SK-N-SH (cell line): Measurements from ENCODE around the gene UNCX. TPM values are rescaled to one million over a fixed set of nuclear protein-coding genes. Genes with fewer than 3 reads are reported as not detected.

ENCODE experiments used
- CTCF ChIA-PET: fragments of 300-600, 350-600 bp; formaldehyde crosslinking; extraction: SDS; loops from one replicate; lab custom pipeline; 2021; lab: Yijun Ruan, JAX
- POLR2A ChIA-PET: fragments of 350-600 bp; sonication (Branson Sonifier 250); formaldehyde crosslinking; extraction: SDS; loops from one replicate; lab custom pipeline; 2020; ENCODE audit warnings: antibody characterized with exemption, inconsistent platforms; lab: Yijun Ruan, JAX
- DNase-seq: peaks from one replicate; pipeline ENCODE4 v3.0.0; 2012
- H2AFZ ChIP-seq: fragments of 200-600 bp; sonication (generic); 2 replicates; pipeline ENCODE4 v1.8.1; 2016; ENCODE audit warnings: antibody characterized with exemption, mild to moderate bottlenecking, low read depth
- H3F3A ChIP-seq: fragments of 200-600 bp; sonication (generic); replicated peaks from 2 replicates; pipeline ENCODE3; 2016; ENCODE audit warnings: antibody characterized with exemption, mild to moderate bottlenecking; ENCODE audit not compliant: insufficient read depth
- H3K27ac ChIP-seq, 2 experiments: fragments of 200-500 bp in 1 of 2; fragments of 200-600 bp in 1 of 2; sonication (Bioruptor generic) in 1 of 2; sonication (generic), shearing (Covaris generic) in 1 of 2; 2 replicates each; pipeline versions ENCODE4 v1.5.1 to v1.6.1; 2014 to 2016; ENCODE audit warnings: low read depth in 2 of 2, inconsistent platforms in 1 of 2, low read length in 1 of 2, mild to moderate bottlenecking in 1 of 2, mixed read lengths in 1 of 2
- H3K27me3 ChIP-seq: fragments of 200-600 bp; sonication (generic), shearing (Covaris generic); 2 replicates; pipeline ENCODE4 v1.6.1; 2016; ENCODE audit warnings: mixed run types; ENCODE audit not compliant: insufficient read depth
- H3K36me3 ChIP-seq, 2 experiments: fragments of 200-500 bp in 1 of 2; fragments of 200-600 bp in 1 of 2; sonication (Bioruptor generic) in 1 of 2; sonication (generic) in 1 of 2; replicated peaks in 1 of 2; 2 replicates each; pipeline versions ENCODE3 to v1.5.1; 2014 to 2016; ENCODE audit warnings: low read length in 1 of 2, mild to moderate bottlenecking in 1 of 2; ENCODE audit not compliant: insufficient read depth in 2 of 2, control insufficient read depth in 1 of 2
- H3K4me1 ChIP-seq, 2 experiments: fragments of 200-500 bp in 1 of 2; fragments of 200-600 bp in 1 of 2; sonication (Bioruptor generic) in 1 of 2; sonication (generic), shearing (Covaris generic) in 1 of 2; 2 replicates each; pipeline versions ENCODE4 v1.5.1 to v1.6.1; 2014 to 2016; ENCODE audit warnings: low read depth in 1 of 2, low read length in 1 of 2, mixed run types in 1 of 2; ENCODE audit not compliant: insufficient read depth in 2 of 2, control insufficient read depth in 1 of 2
- H3K4me2 ChIP-seq: fragments of 200-600 bp; sonication (generic), shearing (Covaris generic); 2 replicates; pipeline ENCODE4 v1.6.1; 2017; ENCODE audit warnings: mixed run types
- H3K4me3 ChIP-seq, 2 experiments: fragments of 200-500 bp in 1 of 2; fragments of 200-600 bp in 1 of 2; sonication (Bioruptor generic) in 1 of 2; sonication (generic), shearing (Covaris generic) in 1 of 2; 2 replicates each; pipeline versions ENCODE4 v1.5.1 to v1.8.1; 2014 to 2016; ENCODE audit warnings: low read depth in 2 of 2, inconsistent platforms in 1 of 2, low read length in 1 of 2, mild to moderate bottlenecking in 1 of 2, mixed read lengths in 1 of 2, moderate library complexity in 1 of 2
- H3K79me2 ChIP-seq: fragments of 200-600 bp; sonication (generic); 2 replicates; pipeline ENCODE4 v1.8.1; 2017; ENCODE audit warnings: mild to moderate bottlenecking; ENCODE audit not compliant: insufficient read depth
- H3K9ac ChIP-seq: fragments of 200-600 bp; sonication (generic); 2 replicates; pipeline ENCODE4 v1.6.1; 2017; ENCODE audit warnings: mixed run types
- H3K9me2 ChIP-seq: fragments of 200-600 bp; sonication (generic); 2 replicates; pipeline ENCODE4 v1.6.1; 2017; ENCODE audit warnings: mixed run types
- H3K9me3 ChIP-seq: fragments of 200-600 bp; sonication (generic); 2 replicates; pipeline ENCODE4 v1.6.1; 2017; ENCODE audit warnings: mixed run types, mild to moderate bottlenecking, moderate library complexity
- H4K20me1 ChIP-seq: fragments of 200-600 bp; sonication (generic); 2 replicates; pipeline ENCODE4 v1.6.1; 2017; ENCODE audit warnings: mild to moderate bottlenecking, mixed run types; ENCODE audit not compliant: insufficient read depth
- CHD2 ChIP-seq: fragments of 150-350 bp; IDR thresholded peaks from 2 replicates; pipeline ENCODE4 v1.6.1; 2018; ENCODE audit warnings: low read length; ENCODE audit not compliant: partially characterized antibody
- ELF1 ChIP-seq: IDR thresholded peaks from 2 replicates; pipeline ENCODE4 v1.4.0; 2012
- EP300 ChIP-seq, 2 experiments: IDR thresholded peaks; 2 replicates each; pipeline versions ENCODE4 v1.4.0 to v1.6.1; 2012; ENCODE audit warnings: borderline replicate concordance in 1 of 2, low read depth in 1 of 2, low read length in 1 of 2
- FOSL2 ChIP-seq: IDR thresholded peaks from 2 replicates; pipeline ENCODE4 v1.4.0; 2012; ENCODE audit warnings: low read depth, mild to moderate bottlenecking, moderate library complexity, borderline replicate concordance
- FOXJ3 ChIP-seq: sonication (generic); formaldehyde crosslinking; IDR thresholded peaks from 2 replicates; pipeline ENCODE4 v1.5.1; 2020; ENCODE audit warnings: mild to moderate bottlenecking, missing genetic modification reagents
- FOXM1 ChIP-seq: IDR thresholded peaks from 2 replicates; pipeline ENCODE4 v1.4.0; 2012; ENCODE audit warnings: low read depth, mild to moderate bottlenecking
- JUND ChIP-seq: IDR thresholded peaks from 2 replicates; pipeline ENCODE4 v1.4.0; 2012
- MXI1 ChIP-seq: IDR thresholded peaks from 2 replicates; pipeline ENCODE4 v1.6.1; 2012; ENCODE audit warnings: mild to moderate bottlenecking, low read depth, low read length, improper control_type of control experiment
- NRF1 ChIP-seq: IDR thresholded peaks from 2 replicates; pipeline ENCODE4 v1.6.1; 2012; ENCODE audit warnings: low read depth, mild to moderate bottlenecking, low read length
- RAD21 ChIP-seq: IDR thresholded peaks from 2 replicates; pipeline ENCODE4 v1.6.1; 2012; ENCODE audit warnings: mild to moderate bottlenecking, low read length
- RFX5 ChIP-seq: IDR thresholded peaks from 2 replicates; pipeline ENCODE4 v1.6.1; 2012; ENCODE audit warnings: mild to moderate bottlenecking, improper control_type of control experiment, low read length
- SMC3 ChIP-seq: IDR thresholded peaks from 2 replicates; pipeline ENCODE4 v1.6.1; 2012; ENCODE audit warnings: low read depth, low read length, improper control_type of control experiment
- TAF1 ChIP-seq: IDR thresholded peaks from 2 replicates; pipeline ENCODE4 v1.6.1; 2012; ENCODE audit warnings: low read depth, mild to moderate bottlenecking, low read length, moderate library complexity, borderline replicate concordance
- TCF12 ChIP-seq: IDR thresholded peaks from 2 replicates; pipeline ENCODE4 v1.4.0; 2012
- YY1 ChIP-seq: IDR thresholded peaks from 2 replicates; pipeline ENCODE4 v1.4.0; 2012; ENCODE audit warnings: low read depth, mild to moderate bottlenecking
- WGBS: methylation state at CpG from one replicate; pipeline ENCODE4 v1.1.6; 2017; ENCODE audit warnings: low lambda C conversion rate; 5-methylcytosine and 5-hydroxymethylcytosine counted together
- polyA plus RNA-seq, 3 experiments: library from polyadenylated mRNA; depleted of rRNA; stranded (reverse); fragments of >200 nt; gene quantifications; 2 replicates each; pipeline ENCODE4 v1.2.3, GENCODE V29; 2012
- TF ChIP-seq, protein P1 (sequence below): IDR thresholded peaks from 2 replicates; pipeline ENCODE4; 2012
- TF ChIP-seq, protein P2 (sequence below): fragments of 150-350 bp; IDR thresholded peaks from 2 replicates; pipeline ENCODE4 v1.6.1; 2016; ENCODE audit warnings: mild to moderate bottlenecking, low read depth, low read length
- TF ChIP-seq, protein P3 (sequence below): IDR thresholded peaks from 2 replicates; pipeline ENCODE4 v1.4.0; 2012; ENCODE audit warnings: low read depth, borderline replicate concordance
- TF ChIP-seq, protein P4 (sequence below): IDR thresholded peaks from 2 replicates; pipeline ENCODE4 v1.6.1; 2012; ENCODE audit warnings: mild to moderate bottlenecking, low read depth, low read length, moderate library complexity

Gene UNCX
- polyA plus RNA-seq, 1 of the 3 experiments (the other 2 are of a cell fraction), result not detected

DNA sequence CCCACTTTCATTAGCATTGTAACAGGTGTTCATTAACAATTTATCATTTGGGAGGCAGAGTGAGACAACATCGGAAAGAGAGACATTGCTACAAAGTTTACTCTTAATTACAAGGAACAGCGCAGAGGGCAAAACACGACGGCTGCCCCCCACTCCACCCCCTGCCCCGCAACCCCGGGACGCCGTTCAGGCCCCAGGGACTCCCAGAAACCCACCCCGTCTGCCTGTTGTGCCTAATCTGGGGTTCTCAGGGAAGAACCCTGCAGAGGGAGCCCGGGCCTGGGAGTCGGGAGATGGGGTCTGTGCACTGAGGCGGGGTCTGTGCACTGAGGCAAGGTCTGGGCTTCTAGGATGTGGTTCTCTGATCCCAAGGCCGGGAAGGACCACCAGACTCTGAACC is 25.2 kb downstream of the UNCX start:
- H3K4me1 ChIP-seq, result no peaks in the 10 kb centered on the region
- no peaks in the 10 kb centered on the region for H3K9me3 ChIP-seq
- H3K9me2 ChIP-seq, result no peaks in the 10 kb centered on the region
- 3% methylated on average over 10 of the region's 13 CpGs for WGBS
- H3K4me3 ChIP-seq, result no peak overlapping the region
- H3K27me3 ChIP-seq, result peaks cover 98% of the 10 kb centered on the region
- no peak overlapping the region for H3K27ac ChIP-seq
- CTCF ChIA-PET, result interaction anchor here (0.6 to 7.8 kb wide), 3 partner anchors 18 to 175 kb away, joined by 3 to 60 read pairs (median 4); no protein-coding TSS in a partner anchor
- POLR2A ChIA-PET, result no interaction called here
- no peak overlapping the region for H3K9ac ChIP-seq
- TF ChIP-seq ELF1 (no peak), TAF1 (no peak), SMC3 (no peak), EP300 (IDR thresholded peaks at IDR 0.05; ENCODE audit: borderline replicate concordance in 1 of 2, low read depth in 1 of 2, low read length in 1 of 2) (no peak), TCF12 (no peak), FOXM1 (no peak), CHD2 (no peak), YY1 (no peak), JUND (no peak), FOXJ3 (CRISPR knock-in tag) (no peak), FOSL2 (no peak), RAD21 (no peak), RFX5 (no peak)
- TF ChIP-seq, protein P1, sequence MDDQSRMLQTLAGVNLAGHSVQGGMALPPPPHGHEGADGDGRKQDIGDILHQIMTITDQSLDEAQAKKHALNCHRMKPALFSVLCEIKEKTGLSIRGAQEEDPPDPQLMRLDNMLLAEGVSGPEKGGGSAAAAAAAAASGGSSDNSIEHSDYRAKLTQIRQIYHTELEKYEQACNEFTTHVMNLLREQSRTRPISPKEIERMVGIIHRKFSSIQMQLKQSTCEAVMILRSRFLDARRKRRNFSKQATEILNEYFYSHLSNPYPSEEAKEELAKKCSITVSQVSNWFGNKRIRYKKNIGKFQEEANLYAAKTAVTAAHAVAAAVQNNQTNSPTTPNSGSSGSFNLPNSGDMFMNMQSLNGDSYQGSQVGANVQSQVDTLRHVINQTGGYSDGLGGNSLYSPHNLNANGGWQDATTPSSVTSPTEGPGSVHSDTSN, result no peak
- TF ChIP-seq, protein P2, sequence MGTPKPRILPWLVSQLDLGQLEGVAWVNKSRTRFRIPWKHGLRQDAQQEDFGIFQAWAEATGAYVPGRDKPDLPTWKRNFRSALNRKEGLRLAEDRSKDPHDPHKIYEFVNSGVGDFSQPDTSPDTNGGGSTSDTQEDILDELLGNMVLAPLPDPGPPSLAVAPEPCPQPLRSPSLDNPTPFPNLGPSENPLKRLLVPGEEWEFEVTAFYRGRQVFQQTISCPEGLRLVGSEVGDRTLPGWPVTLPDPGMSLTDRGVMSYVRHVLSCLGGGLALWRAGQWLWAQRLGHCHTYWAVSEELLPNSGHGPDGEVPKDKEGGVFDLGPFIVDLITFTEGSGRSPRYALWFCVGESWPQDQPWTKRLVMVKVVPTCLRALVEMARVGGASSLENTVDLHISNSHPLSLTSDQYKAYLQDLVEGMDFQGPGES, result no peak
- TF ChIP-seq, all 33 proteins: peak for 0
- no peak for DNase-seq
- Histone ChIP-seq H3K36me3 (no peaks in the 10 kb centered on the region), H3K4me2 (no peak overlapping the region), H3K79me2 (no peaks in the 10 kb centered on the region), H3F3A (peaks cover 3% of the 10 kb centered on the region), H2AFZ (no peak overlapping the region), H4K20me1 (peaks cover 17% of the 10 kb centered on the region; the same call in 1 of the 2 replicates)

DNA sequence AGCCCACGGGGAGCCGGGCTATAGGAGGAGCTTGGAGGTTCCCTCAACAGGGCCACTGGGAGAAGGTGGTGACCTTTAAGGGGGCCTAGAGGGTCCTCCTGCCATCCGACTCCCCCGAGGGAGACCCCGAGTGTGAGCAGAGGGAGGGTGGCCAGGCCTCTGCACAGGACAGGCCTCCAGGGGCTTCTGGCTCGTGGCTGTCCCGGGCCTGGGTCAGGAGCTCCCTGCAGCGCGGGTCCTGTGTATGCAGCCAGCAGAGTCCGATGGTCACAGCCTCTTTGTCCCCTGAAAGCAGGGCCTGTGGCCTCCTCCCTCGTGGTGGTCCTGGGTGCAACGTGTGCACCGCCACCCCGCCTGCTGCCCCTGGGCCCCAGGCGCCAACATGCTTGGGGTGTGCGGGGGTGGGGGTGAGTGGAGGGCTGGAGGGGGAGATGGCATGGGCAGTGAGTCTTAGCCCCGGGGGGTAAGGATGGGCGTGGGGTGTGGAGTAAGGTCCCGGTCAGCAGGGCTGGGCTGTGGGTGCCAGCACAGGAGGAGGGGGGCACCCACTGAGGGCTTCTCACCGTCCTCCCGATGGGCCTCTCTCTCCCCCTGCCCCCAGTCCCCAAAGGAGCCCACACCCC is 27.1 kb downstream of the UNCX start:
- Histone ChIP-seq H4K20me1 (0 out of 2 replicates have a peak, but pooled peaks cover 12% of the 10 kb centered on the region), H3K4me3 (no peak overlapping the region), H3K36me3 (no peaks in the 10 kb centered on the region), H3K27ac (no peak overlapping the region), H3K4me1 (no peaks in the 10 kb centered on the region), H3K27me3 (peaks cover 99% of the 10 kb centered on the region), H3K79me2 (no peaks in the 10 kb centered on the region), H3K4me2 (no peak overlapping the region), H3K9me2 (no peaks in the 10 kb centered on the region), H3K9ac (no peak overlapping the region), H3F3A (peaks cover 3% of the 10 kb centered on the region), H3K9me3 (no peaks in the 10 kb centered on the region), H2AFZ (no peak overlapping the region)
- ChIA-PET POLR2A (no interaction called here), CTCF (interaction anchor here (0.8 to 1.0 kb wide), 2 partner anchors 18 to 35 kb away, joined by 4 read pairs; no protein-coding TSS in a partner anchor)
- 9% methylated on average over 9 of the region's 21 CpGs for WGBS
- no peak for DNase-seq
- TF ChIP-seq MXI1, result no peak
- no peak for TF ChIP-seq TAF1
- TF ChIP-seq, protein P3, sequence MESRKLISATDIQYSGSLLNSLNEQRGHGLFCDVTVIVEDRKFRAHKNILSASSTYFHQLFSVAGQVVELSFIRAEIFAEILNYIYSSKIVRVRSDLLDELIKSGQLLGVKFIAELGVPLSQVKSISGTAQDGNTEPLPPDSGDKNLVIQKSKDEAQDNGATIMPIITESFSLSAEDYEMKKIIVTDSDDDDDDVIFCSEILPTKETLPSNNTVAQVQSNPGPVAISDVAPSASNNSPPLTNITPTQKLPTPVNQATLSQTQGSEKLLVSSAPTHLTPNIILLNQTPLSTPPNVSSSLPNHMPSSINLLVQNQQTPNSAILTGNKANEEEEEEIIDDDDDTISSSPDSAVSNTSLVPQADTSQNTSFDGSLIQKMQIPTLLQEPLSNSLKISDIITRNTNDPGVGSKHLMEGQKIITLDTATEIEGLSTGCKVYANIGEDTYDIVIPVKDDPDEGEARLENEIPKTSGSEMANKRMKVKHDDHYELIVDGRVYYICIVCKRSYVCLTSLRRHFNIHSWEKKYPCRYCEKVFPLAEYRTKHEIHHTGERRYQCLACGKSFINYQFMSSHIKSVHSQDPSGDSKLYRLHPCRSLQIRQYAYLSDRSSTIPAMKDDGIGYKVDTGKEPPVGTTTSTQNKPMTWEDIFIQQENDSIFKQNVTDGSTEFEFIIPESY, result no peak
- TF ChIP-seq RAD21, result no peak
- TF ChIP-seq, protein P1, result no peak
- TF ChIP-seq, protein P4, sequence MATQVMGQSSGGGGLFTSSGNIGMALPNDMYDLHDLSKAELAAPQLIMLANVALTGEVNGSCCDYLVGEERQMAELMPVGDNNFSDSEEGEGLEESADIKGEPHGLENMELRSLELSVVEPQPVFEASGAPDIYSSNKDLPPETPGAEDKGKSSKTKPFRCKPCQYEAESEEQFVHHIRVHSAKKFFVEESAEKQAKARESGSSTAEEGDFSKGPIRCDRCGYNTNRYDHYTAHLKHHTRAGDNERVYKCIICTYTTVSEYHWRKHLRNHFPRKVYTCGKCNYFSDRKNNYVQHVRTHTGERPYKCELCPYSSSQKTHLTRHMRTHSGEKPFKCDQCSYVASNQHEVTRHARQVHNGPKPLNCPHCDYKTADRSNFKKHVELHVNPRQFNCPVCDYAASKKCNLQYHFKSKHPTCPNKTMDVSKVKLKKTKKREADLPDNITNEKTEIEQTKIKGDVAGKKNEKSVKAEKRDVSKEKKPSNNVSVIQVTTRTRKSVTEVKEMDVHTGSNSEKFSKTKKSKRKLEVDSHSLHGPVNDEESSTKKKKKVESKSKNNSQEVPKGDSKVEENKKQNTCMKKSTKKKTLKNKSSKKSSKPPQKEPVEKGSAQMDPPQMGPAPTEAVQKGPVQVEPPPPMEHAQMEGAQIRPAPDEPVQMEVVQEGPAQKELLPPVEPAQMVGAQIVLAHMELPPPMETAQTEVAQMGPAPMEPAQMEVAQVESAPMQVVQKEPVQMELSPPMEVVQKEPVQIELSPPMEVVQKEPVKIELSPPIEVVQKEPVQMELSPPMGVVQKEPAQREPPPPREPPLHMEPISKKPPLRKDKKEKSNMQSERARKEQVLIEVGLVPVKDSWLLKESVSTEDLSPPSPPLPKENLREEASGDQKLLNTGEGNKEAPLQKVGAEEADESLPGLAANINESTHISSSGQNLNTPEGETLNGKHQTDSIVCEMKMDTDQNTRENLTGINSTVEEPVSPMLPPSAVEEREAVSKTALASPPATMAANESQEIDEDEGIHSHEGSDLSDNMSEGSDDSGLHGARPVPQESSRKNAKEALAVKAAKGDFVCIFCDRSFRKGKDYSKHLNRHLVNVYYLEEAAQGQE, result no peak
- TF ChIP-seq YY1, result no peak
- no peak for TF ChIP-seq JUND
- no peak for TF ChIP-seq NRF1
